Epithelial cell of prostate (primary cell): ENCODE data around the gene NMNAT1.
A peak's percentile ranks its signal among the peaks of the same experiment; 100 is the strongest.
"Not testable (repeated sequence)": the region's sequence is repeated elsewhere in the genome, so short reads cannot be mapped to it uniquely, and the experiment has no call there.

Experiments used
- DNase-seq: peaks from one replicate; pipeline ENCODE4 v3.0.0-alpha.2; 2011; ENCODE audit warnings: low read depth, low spot score
- H3K27ac ChIP-seq: fragments of 450-650 bp; 2 replicates; pipeline ENCODE4 v1.5.1; 2017; ENCODE audit warnings: mild to moderate bottlenecking

The NMNAT1 gene

GRCh38 chr1:10005248-10005647 lies 62.0 kb downstream of the NMNAT1 start:
- not testable (repeated sequence) for H3K27ac ChIP-seq, DNase-seq

GRCh38 chr1:10007169-10007568 lies 63.9 kb downstream of the NMNAT1 start:
- DNase-seq = no peak
- H3K27ac ChIP-seq = no peak overlapping the region

- DNase-seq = no peak
- no peak overlapping the region for H3K27ac ChIP-seq
Observed at GRCh38 chr1:10014016-10014415, 70.7 kb downstream of the NMNAT1 start.

- H3K27ac ChIP-seq = no peak overlapping the region
- no peak for DNase-seq
Observed at GRCh38 chr1:10019561-10019960, 76.3 kb downstream of the NMNAT1 start.

GRCh38 chr1:10020086-10020485 lies 76.8 kb downstream of the NMNAT1 start:
- no peak for DNase-seq

GRCh38 chr1:10020678-10021077 lies 77.4 kb downstream of the NMNAT1 start:
- DNase-seq, H3K27ac ChIP-seq: not testable (repeated sequence)

More at GRCh38 chr1:10020086-10020485, 76.8 kb downstream of the NMNAT1 start:
- no peak overlapping the region for H3K27ac ChIP-seq

- not testable (repeated sequence) for H3K27ac ChIP-seq, DNase-seq
Observed at GRCh38 chr1:10021992-10022391, 78.7 kb downstream of the NMNAT1 start.

- no peak overlapping the region for H3K27ac ChIP-seq
- DNase-seq = no peak
Observed at GRCh38 chr1:10022656-10023055, 79.4 kb downstream of the NMNAT1 start.

GRCh38 chr1:10025354-10025753 lies 82.1 kb downstream of the NMNAT1 start:
- DNase-seq = no peak
- no peak overlapping the region for H3K27ac ChIP-seq

GRCh38 chr1:10027027-10027426 lies 83.8 kb downstream of the NMNAT1 start:
- H3K27ac ChIP-seq = no peak overlapping the region
- no peak for DNase-seq

GRCh38 chr1:10028956-10029500 lies 85.8 kb downstream of the NMNAT1 start:
- DNase-seq, H3K27ac ChIP-seq: not testable (repeated sequence)

GRCh38 chr1:10031461-10031860 lies 88.2 kb downstream of the NMNAT1 start:
- H3K27ac ChIP-seq = no peak overlapping the region
- no peak for DNase-seq

GRCh38 chr1:10032590-10033358 lies 89.5 kb downstream of the NMNAT1 start, which contains the start of gene UBE4B:
UBE4B (plus strand) TSS chr1:10032958; CDS start chr1:10033671, 713 bp downstream.
- H3K27ac ChIP-seq = peak within 1 kb of the TSS; percentile 92
- peak; percentile 91 for DNase-seq

GRCh38 chr1:10033359-10033845 lies 90.1 kb downstream of the NMNAT1 start:
- no peak for DNase-seq
- peak overlapping the region; percentile 92 for H3K27ac ChIP-seq
